ENCODE measurements around the gene PADI1.

Gene PADI1, protein sequence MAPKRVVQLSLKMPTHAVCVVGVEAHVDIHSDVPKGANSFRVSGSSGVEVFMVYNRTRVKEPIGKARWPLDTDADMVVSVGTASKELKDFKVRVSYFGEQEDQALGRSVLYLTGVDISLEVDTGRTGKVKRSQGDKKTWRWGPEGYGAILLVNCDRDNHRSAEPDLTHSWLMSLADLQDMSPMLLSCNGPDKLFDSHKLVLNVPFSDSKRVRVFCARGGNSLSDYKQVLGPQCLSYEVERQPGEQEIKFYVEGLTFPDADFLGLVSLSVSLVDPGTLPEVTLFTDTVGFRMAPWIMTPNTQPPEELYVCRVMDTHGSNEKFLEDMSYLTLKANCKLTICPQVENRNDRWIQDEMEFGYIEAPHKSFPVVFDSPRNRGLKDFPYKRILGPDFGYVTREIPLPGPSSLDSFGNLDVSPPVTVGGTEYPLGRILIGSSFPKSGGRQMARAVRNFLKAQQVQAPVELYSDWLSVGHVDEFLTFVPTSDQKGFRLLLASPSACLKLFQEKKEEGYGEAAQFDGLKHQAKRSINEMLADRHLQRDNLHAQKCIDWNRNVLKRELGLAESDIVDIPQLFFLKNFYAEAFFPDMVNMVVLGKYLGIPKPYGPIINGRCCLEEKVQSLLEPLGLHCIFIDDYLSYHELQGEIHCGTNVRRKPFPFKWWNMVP

DNA sequence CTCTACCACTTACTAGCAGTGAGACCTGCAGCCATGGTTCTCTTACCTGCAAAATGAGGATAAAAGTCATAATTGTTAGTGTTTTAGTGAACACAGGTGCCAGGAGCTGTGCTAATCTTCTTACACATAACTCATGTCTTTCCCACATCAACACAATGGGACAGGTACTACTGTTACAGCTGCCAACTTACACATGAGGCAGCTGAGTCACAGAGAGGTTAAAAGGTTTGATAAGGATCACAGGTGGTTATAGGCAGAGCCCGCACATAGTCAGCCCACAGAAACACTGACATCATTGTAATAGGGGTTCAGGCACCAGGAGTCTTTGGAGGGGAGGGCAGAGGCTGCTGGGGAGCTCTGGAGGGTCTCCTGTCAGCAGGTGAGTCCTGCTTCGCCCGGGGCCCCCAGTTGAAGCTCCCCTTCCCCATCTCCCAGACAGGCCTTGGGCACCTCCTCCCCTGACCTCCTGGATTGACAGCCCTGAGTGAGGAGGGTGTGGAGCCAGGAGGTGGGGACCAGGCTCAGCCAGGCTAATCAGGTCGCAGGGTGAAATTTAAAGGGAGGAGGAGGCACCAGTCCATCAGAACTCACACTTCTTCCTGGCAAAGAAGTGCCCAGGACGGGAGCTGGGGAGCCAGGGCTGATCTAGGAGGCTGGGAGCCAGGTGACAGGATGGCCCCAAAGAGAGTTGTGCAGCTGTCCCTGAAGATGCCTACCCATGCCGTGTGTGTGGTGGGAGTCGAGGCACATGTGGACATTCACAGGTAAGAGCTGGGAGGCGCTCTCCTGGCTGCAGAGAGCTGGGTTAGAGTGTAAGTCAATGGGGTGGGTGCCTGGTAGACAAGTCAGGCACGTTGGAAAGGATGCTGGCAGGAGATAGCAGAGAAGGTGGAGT is at the start of gene PADI1:
TSS of gene PADI1 (plus strand) at position 583 of the 895 bp plus-strand sequence. CDS start at position 673, 90 bp downstream.
- Mint-ChIP-seq H3K4me3 (no peak within 1 kb of the TSS), H3K9me3 (no peaks in the 10 kb centered on the region), H3K4me1 (peaks cover 81% of the 10 kb centered on the region), H3K27ac (peak within 1 kb of the TSS in 1 of 2 donors; percentile 5), H3K27me3 (peaks cover 61% of the 10 kb centered on the region)
- ATAC-seq (no peak), DNase-seq (no peak)

DNA sequence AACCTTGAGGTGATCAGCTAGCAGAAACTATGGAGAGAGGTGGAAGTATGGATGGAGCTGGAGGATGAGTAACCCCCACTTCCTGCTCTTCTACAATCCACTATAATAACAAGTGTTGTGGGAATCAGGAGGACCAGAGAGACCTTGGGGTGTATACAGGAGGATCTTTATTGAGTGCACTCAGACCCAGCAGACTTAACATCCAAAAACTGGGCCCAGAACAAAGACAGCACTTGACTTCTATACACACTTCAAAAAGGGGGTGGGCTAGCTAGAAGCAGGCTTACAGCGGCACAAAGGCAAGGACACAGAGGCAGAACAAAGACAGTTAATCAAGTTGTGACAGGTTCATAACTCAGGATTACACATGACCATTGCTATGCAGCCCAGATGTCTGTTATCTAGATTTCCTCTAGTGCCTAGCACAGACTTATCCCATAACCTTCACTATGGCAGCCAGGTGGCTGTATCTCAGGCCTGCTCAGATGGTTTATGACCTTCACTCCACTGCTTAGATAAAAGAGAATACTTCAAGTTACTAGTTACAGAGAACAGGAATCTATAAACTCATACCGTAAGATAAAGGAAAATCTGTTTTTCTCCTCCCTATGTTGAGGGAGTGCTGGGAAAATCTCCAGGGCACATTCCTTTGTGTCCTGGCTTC is 49.5 kb upstream of the PADI1 start:
- ATAC-seq, result no peak
- H3K27ac Mint-ChIP-seq, result no peak overlapping the region
- no peak for DNase-seq
- H3K4me1 Mint-ChIP-seq, result no peaks in the 10 kb centered on the region
- no peak overlapping the region for H3K4me3 Mint-ChIP-seq
- peaks cover 36 to 58% of the 10 kb centered on the region in 2 donors for H3K9me3 Mint-ChIP-seq
- H3K27me3 Mint-ChIP-seq, result peaks cover 37% of the 10 kb centered on the region

DNA sequence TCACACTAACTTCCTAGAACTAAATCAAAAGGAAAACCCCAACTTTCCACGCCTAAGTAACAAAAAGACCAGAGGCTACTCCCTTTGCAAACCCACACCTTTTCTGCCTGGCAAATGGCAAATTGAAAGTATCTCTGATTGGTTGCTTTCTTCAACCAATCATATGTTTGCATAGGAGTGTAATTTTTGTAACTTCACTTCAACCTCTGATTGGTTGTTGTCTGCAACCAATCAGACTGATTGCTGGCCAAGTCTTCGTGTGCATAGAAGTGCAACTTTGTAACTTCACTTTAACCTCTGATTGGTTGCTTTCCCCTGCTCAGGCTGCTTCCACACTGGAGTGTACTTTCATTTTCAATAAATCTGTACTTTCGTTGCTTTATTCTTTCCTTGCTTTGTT is 48.8 kb upstream of the PADI1 start:
- H3K27ac Mint-ChIP-seq, result no peak overlapping the region
- DNase-seq, result no peak
- no peak for ATAC-seq
- H3K9me3 Mint-ChIP-seq, result peaks cover 35 to 54% of the 10 kb centered on the region in 2 donors
- no peak overlapping the region for H3K4me3 Mint-ChIP-seq
- peaks cover 32% of the 10 kb centered on the region for H3K27me3 Mint-ChIP-seq
- H3K4me1 Mint-ChIP-seq, result no peaks in the 10 kb centered on the region

DNA sequence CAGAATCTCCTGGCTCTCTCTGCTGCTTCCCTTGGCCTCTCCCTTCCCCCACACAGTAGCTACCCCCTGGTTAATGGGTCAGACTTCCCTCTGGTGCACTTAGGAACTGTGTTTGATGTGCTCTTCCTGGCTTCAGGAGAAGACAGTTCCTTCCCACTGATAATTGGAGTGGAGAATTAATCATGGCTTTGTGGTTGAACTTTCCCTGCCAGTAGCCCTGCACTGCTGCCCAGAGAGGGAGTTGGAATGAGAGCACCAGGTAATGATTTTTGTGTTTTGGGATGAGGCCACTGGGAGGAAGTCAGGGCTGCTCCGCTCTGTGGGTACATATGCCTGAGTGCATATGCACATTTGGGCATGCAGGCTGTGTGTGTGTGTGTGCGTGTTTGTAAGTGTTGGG is 46.0 kb upstream of the PADI1 start:
- Mint-ChIP-seq H3K9me3 (peaks cover 26 to 31% of the 10 kb centered on the region in 2 donors), H3K4me3 (no peak overlapping the region), H3K27ac (no peak overlapping the region), H3K27me3 (peaks cover 18% of the 10 kb centered on the region), H3K4me1 (no peaks in the 10 kb centered on the region)
- ATAC-seq (no peak), DNase-seq (no peak)

DNA sequence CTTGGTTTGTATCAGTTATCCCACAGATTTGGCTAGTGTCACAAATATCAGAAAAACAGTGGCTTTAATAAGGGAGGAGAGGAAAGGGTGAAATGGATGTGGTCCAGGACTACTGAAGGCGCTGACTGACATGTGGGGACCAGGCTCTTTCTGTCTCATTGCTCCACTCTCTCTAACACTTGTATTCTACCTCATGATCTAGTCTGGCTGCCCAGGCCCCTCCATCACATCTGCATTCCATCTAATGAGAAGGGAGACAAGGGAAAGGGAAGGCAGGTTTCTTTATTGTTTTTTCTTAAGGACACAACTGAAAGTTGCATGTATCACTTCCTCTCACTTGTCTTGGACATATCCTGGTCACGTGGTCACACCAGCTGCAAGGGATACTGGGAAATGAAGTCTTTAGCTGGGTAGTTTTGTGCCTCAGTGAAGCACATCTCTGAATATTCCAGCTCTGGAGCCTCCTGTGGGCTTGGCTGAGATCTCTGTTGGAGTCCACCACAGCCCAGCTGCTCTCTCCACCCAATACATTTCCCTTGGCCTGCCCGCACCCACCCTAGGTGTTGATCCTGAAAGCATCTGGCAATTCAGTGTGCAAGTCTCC is 43.7 kb upstream of the PADI1 start:
- Mint-ChIP-seq H3K4me1 (no peaks in the 10 kb centered on the region), H3K4me3 (no peak overlapping the region), H3K27ac (no peak overlapping the region), H3K27me3 (peaks cover 26% of the 10 kb centered on the region), H3K9me3 (peaks cover 6 to 8% of the 10 kb centered on the region in 2 donors)
- ATAC-seq, result no peak
- DNase-seq, result no peak

DNA sequence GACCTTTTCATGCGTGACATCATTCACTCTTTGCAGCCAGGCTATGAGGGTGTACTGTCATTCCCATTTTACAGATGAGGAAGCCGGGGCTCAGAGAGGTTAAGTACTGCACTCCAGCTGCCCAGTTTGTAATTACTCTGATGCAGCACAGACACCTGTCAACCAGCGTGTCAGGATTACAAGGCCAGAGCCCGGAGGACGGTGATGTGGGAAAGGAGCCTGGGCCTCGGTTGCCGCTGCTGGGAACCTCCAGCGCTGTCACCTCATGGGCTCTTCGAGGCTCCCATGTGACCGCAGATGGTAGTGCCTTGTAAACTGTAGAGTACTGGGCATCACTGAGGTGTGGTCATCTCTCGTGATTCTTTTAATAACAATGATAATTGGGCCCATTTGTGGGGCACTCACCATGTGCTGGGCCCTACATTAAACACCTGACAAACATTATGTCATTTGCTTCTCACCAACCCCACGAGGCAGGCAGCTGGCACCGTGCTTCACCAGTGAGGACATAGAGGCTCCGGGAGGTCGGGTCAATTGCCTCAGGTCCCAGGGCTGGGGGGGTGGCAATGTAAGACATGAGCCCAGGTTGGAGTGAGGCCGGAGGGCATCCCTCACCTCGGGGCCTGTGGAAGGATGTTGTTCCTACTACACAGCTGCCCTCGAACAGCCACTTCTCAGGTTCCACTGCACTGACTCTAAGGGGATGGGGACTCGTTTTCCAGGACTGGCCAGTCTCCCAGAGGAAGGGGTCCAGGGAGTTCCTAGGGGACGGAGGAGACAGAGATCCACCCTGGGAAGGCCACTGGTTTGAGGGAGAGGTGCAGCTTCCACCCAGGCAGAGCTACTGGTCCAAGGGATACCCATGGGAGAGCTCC is 42.8 kb upstream of the PADI1 start:
- no peaks in the 10 kb centered on the region for H3K9me3 Mint-ChIP-seq
- H3K27ac Mint-ChIP-seq, result peak overlapping the region in 1 of 2 donors; percentile 52
- no peak overlapping the region for H3K4me3 Mint-ChIP-seq
- H3K4me1 Mint-ChIP-seq, result no peaks in the 10 kb centered on the region
- DNase-seq (no peak), ATAC-seq (no peak)
- peaks cover 22% of the 10 kb centered on the region for H3K27me3 Mint-ChIP-seq

DNA sequence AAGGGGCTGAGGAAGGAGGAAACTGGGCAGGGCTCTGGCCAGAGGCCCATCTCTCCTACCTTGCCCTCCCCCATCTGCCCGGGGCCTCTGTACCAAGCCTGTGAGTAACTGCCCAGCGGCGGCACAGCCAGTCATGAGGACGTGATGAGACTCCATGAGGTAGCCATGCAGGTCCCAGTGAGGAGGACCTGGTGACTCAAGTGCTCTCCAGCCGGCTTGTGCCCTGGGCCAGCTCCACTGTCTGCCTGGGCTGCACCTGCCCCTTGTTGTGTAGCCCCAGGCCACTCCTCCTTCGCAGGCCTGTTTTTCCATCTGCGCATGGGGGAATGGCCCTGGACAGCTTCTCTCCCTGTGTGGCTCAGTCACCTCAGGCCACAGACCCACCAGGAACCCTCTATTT is 42.0 kb upstream of the PADI1 start:
- no peak for ATAC-seq
- peaks cover 22% of the 10 kb centered on the region for H3K27me3 Mint-ChIP-seq
- no peak overlapping the region for H3K27ac Mint-ChIP-seq
- H3K4me3 Mint-ChIP-seq, result no peak overlapping the region
- H3K4me1 Mint-ChIP-seq, result no peaks in the 10 kb centered on the region
- no peaks in the 10 kb centered on the region for H3K9me3 Mint-ChIP-seq
- DNase-seq, result no peak

DNA sequence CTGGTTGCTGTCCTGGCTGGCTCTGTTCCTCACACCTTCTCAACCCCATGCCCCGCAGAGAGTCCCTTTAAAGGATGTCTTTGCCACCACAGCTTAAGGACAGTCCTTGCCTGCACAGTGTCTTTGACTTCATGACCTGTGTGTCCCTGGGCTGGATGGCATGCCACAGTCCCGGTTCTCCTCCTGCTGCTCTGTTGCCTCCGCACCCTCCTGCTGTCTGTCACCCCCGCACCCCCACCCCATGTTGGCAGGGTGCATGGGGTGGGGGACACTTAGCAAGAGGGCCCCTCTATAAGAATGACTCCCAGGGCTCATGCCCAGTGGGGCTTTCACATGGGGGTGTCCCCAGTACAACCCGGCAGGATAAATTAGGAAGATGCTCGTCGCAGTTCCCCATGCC is 41.6 kb upstream of the PADI1 start:
- H3K27me3 Mint-ChIP-seq, result peaks cover 22% of the 10 kb centered on the region
- no peak overlapping the region for H3K4me3 Mint-ChIP-seq
- no peak overlapping the region for H3K27ac Mint-ChIP-seq
- H3K9me3 Mint-ChIP-seq, result no peaks in the 10 kb centered on the region
- DNase-seq (no peak), ATAC-seq (no peak)
- H3K4me1 Mint-ChIP-seq, result no peaks in the 10 kb centered on the region

DNA sequence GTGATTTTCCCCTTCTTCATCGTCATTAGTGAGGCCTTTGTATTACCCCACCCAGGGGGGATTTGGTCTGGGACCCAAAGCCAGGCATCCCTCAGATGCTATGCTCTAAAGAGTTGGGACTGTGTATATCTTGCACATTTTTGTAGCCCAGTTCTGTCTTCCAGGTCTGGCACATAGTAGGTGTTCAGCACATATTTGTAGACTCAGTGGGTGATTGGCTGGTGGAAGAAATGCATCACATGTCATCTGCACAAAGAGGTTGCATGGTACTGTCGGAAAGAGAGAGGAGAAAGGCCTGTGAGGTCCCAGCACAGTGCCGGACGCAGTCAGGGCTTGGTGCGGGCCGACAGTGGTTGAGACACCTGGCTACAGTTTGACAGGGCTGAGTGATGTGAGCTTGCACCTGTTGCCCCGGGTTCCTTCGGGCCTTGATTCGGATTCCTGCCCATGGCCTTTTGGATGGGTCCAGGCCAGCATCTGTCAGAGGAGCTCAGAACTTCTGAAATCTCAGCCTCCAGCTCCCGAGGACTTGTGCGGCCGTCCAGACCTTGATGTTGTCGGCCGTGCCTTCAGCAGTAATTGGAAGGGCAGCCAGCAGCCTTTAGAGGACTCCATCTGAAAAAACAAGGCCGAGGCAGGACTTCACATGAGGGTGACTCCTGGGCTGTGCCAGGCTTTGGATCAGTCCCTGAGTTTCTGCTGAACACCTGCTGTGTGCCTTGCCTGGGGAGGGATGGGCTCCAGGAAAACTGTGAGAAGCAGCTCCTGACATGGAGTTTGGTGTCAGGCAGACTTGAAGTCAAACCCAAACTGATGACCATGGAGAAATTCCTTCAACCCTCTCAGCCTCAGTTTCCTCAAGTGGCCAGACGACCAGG is 40.9 kb upstream of the PADI1 start:
- no peaks in the 10 kb centered on the region for H3K9me3 Mint-ChIP-seq
- no peak for ATAC-seq
- H3K4me1 Mint-ChIP-seq, result no peaks in the 10 kb centered on the region
- peaks cover 22% of the 10 kb centered on the region for H3K27me3 Mint-ChIP-seq
- no peak overlapping the region for H3K27ac Mint-ChIP-seq
- H3K4me3 Mint-ChIP-seq, result no peak overlapping the region
- DNase-seq, result no peak

DNA sequence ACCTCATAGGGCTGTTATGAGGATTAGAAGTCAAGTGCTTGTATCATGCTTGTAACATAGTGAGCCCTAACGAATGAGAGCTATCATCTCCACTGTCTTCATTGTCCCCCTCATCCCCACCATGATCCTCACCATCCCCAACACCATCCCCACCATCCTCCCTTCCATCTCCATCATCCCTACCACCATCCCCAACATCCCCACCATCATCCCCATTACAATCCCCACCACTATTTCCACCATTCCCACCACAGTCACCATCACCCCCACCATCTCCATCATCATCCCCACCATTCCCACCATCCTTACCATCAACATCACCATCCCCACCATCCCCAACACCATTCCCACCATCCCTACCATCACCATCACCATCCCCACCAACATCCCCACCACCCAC is 39.1 kb upstream of the PADI1 start:
- DNase-seq (no peak), ATAC-seq (no peak)
- no peak overlapping the region for H3K4me3 Mint-ChIP-seq
- peaks cover 22% of the 10 kb centered on the region for H3K27me3 Mint-ChIP-seq
- no peaks in the 10 kb centered on the region for H3K4me1 Mint-ChIP-seq
- no peak overlapping the region for H3K27ac Mint-ChIP-seq
- H3K9me3 Mint-ChIP-seq, result no peaks in the 10 kb centered on the region

DNA sequence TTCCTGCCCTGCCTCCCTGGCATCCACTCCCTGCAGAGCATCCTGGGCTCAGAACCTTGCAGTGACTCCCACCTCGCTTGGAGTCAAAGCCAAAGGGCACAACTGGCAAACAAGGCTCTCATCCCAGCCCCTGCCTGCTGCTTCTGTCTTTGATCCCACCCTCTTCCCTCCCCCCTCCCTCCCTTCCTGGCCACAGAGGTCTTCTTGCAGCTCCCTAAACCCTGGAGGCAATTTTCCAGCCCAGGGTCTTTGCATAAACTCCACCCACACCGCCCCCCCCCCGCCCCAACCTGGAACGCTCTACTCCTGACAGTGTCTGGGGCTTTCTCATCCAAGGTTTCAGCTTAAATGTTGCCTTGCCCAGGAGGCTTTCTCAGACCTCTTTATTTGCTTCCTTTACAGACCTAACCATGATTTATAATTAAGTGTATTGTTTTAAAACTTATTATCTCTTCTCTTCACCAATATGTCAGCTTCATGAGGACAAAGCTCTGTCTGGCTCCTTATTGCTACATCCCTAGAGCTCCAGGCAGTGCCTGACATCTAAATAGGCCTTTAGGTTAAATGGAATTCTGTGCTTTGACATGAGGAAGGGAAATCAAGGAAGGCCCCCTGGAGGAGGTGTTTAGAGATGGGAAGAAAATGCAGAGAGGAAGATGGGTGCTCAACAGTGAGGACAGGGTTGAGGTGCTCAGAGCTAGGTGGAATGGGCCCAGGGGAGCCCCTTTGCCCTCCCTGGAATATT is 37.7 kb upstream of the PADI1 start:
- H3K27me3 Mint-ChIP-seq, result peaks cover 22% of the 10 kb centered on the region

DNA sequence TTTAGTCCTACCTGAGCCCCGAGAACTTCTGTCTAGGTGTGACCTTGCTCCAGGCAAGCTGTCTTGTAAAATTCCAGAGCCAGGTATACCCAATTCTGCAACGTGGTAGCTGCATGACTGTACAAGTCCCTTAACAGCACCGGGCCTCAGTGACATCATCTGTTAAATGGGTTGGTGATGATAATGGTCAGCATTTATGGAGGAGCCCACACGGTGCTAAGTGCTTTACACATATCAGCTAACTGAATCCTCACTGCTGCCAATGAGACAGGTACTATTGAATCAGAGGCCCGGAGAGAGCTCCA is 37.2 kb upstream of the PADI1 start:
- Mint-ChIP-seq H3K27me3 (peaks cover 22% of the 10 kb centered on the region), H3K9me3 (no peaks in the 10 kb centered on the region), H3K4me3 (no peak overlapping the region), H3K4me1 (no peaks in the 10 kb centered on the region), H3K27ac (no peak overlapping the region)
- no peak for DNase-seq
- no peak for ATAC-seq

More for the DNA sequence above, 37.7 kb upstream of the PADI1 start:
- Mint-ChIP-seq H3K4me1 (no peaks in the 10 kb centered on the region), H3K27ac (no peak overlapping the region), H3K4me3 (no peak overlapping the region), H3K9me3 (no peaks in the 10 kb centered on the region)
- ATAC-seq (no peak), DNase-seq (no peak)

Measured in stimulated activated naive CD8-positive, alpha-beta T cell treated with anti-CD3 and anti-CD28 coated beads, Interleukin-15, amount 100 ng/mL, for 72 hours (primary cell).